WTC11 (cell line): ENCODE results near the gene VAMP2. TPM values are rescaled to one million over a fixed set of nuclear protein-coding genes. Genes with fewer than 3 reads are reported as not detected.

Source experiments
- ATAC-seq: fragments of 200-7000 bp; cut with Tn5 transposase; 2 replicates; pipeline ENCODE4 v1.10.0; 2021; ENCODE audit warnings: mild to moderate bottlenecking, moderate library complexity
- CTCF ChIA-PET: fragments of 300-600 bp; sonication (Branson Sonifier 250); formaldehyde crosslinking; loops from one replicate; lab custom pipeline; 2021; ENCODE audit warnings: antibody characterized with exemption; lab: Charles Lee
- POLR2A ChIA-PET: fragments of 350-600 bp; sonication (Branson Sonifier 250); formaldehyde crosslinking; loops from one replicate; lab custom pipeline; 2021; ENCODE audit warnings: antibody characterized with exemption; lab: Charles Lee
- DNase-seq: peaks from one replicate; pipeline ENCODE4 v3.0.0; 2021; ENCODE audit warnings: low spot score
- H3K27ac Mint-ChIP-seq: 2 replicates; pipeline ENCODE4 v1.8.0; 2021; ENCODE audit warnings: mixed read lengths
- H3K27me3 Mint-ChIP-seq: 2 replicates; pipeline ENCODE4 v1.8.0; 2021; ENCODE audit warnings: low read depth, mild to moderate bottlenecking, moderate library complexity, mixed read lengths
- H3K36me3 Mint-ChIP-seq: 2 replicates; pipeline ENCODE4 v1.8.0; 2021; ENCODE audit warnings: mixed read lengths
- H3K4me1 Mint-ChIP-seq: 2 replicates; pipeline ENCODE4 v1.8.0; 2022; ENCODE audit warnings: mixed read lengths
- H3K4me3 Mint-ChIP-seq: 2 replicates; pipeline ENCODE4 v1.8.0; 2021; ENCODE audit warnings: mild to moderate bottlenecking, moderate library complexity, mixed read lengths
- H3K9me3 Mint-ChIP-seq: 2 replicates; pipeline ENCODE4 v1.8.0; 2021; ENCODE audit warnings: mixed read lengths
- AR ChIP-seq: fragments of 250-450 bp; sonication (Bioruptor Pico); IDR thresholded peaks from 2 replicates; pipeline ENCODE4 v1.9.0; 2021; ENCODE audit warnings: mild to moderate bottlenecking
- CREM ChIP-seq: sonication (generic); formaldehyde crosslinking; IDR thresholded peaks from 2 replicates; pipeline ENCODE4 v1.8.1; 2022; ENCODE audit warnings: mild to moderate bottlenecking, missing genetic modification reagents, moderate library complexity
- ETV6 ChIP-seq: sonication (generic); formaldehyde crosslinking; IDR thresholded peaks from 2 replicates; pipeline ENCODE4 v1.8.1; 2022; ENCODE audit warnings: mild to moderate bottlenecking, missing genetic modification reagents
- GRHL2 ChIP-seq: fragments of 250-450 bp; sonication (Bioruptor Pico); IDR thresholded peaks from 2 replicates; pipeline ENCODE4 v1.8.0; 2022; ENCODE audit warnings: mild to moderate bottlenecking, moderate library complexity; ENCODE audit not compliant: insufficient replicate concordance, severe bottlenecking
- HMGXB4 ChIP-seq: sonication (generic); formaldehyde crosslinking; IDR thresholded peaks from 2 replicates; pipeline ENCODE4 v1.8.1; 2023; ENCODE audit warnings: mild to moderate bottlenecking, moderate library complexity, missing genetic modification reagents
- IRF1 ChIP-seq: sonication (generic); formaldehyde crosslinking; IDR thresholded peaks from 2 replicates; pipeline ENCODE4 v1.8.0; 2023; ENCODE audit warnings: missing genetic modification reagents
- IRF2 ChIP-seq: sonication (generic); formaldehyde crosslinking; IDR thresholded peaks from 2 replicates; pipeline ENCODE4 v1.8.0; 2022; ENCODE audit warnings: low read depth, missing genetic modification reagents, borderline replicate concordance
- MAX ChIP-seq: sonication (generic); formaldehyde crosslinking; IDR thresholded peaks from 2 replicates; pipeline ENCODE4 v1.8.0; 2022; ENCODE audit warnings: mild to moderate bottlenecking, missing genetic modification reagents
- MXD4 ChIP-seq: fragments of 250-450 bp; sonication (Bioruptor Pico); IDR thresholded peaks from 2 replicates; pipeline ENCODE4 v1.8.0; 2021; ENCODE audit warnings: mild to moderate bottlenecking, moderate library complexity, borderline replicate concordance
- MYBL2 ChIP-seq: sonication (generic); formaldehyde crosslinking; IDR thresholded peaks from 2 replicates; pipeline ENCODE4 v1.8.1; 2023; ENCODE audit warnings: mild to moderate bottlenecking, moderate library complexity, missing genetic modification reagents
- NR1H2 ChIP-seq: sonication (generic); formaldehyde crosslinking; IDR thresholded peaks from 2 replicates; pipeline ENCODE4 v1.9.0; 2021; ENCODE audit warnings: mild to moderate bottlenecking, moderate library complexity, missing genetic modification reagents
- NR3C1 ChIP-seq: sonication (generic); formaldehyde crosslinking; conservative IDR thresholded peaks from 2 replicates; pipeline ENCODE4 v1.8.1; 2023; ENCODE audit warnings: low read depth, mild to moderate bottlenecking, missing genetic modification reagents
- SP1 ChIP-seq: sonication (generic); formaldehyde crosslinking; conservative IDR thresholded peaks from 2 replicates; pipeline ENCODE4 v1.8.1; 2022; ENCODE audit warnings: missing genetic modification reagents
- STAT6 ChIP-seq: sonication (generic); formaldehyde crosslinking; conservative IDR thresholded peaks from 2 replicates; pipeline ENCODE4 v1.8.1; 2023; ENCODE audit warnings: mild to moderate bottlenecking, low read depth, missing genetic modification reagents, moderate library complexity
- TEAD1 ChIP-seq: sonication (generic); formaldehyde crosslinking; IDR thresholded peaks from 2 replicates; pipeline ENCODE4 v1.8.0; 2022; ENCODE audit warnings: mild to moderate bottlenecking, missing genetic modification reagents
- USF2 ChIP-seq: sonication (generic); formaldehyde crosslinking; IDR thresholded peaks from 2 replicates; pipeline ENCODE4 v1.8.1; 2023; ENCODE audit warnings: mild to moderate bottlenecking, missing genetic modification reagents, moderate library complexity
- ZNF281 ChIP-seq: sonication (generic); formaldehyde crosslinking; IDR thresholded peaks from 2 replicates; pipeline ENCODE4 v1.8.0; 2023; ENCODE audit warnings: mild to moderate bottlenecking, missing genetic modification reagents
- ZNF423 ChIP-seq: fragments of 250-450 bp; sonication (Bioruptor Pico); IDR thresholded peaks from 2 replicates; pipeline ENCODE4 v2.1.2; 2022; ENCODE audit warnings: mild to moderate bottlenecking, moderate library complexity
- ZNF532 ChIP-seq: fragments of 250-450 bp; sonication (Bioruptor Pico); IDR thresholded peaks from 2 replicates; pipeline ENCODE4 v1.9.0; 2021; ENCODE audit warnings: mild to moderate bottlenecking, borderline replicate concordance
- total RNA-seq: library from RNA; stranded (reverse); gene quantifications from 3 replicates; pipeline ENCODE4 v1.2.3, GENCODE V29; 2021

VAMP2 gene
- total RNA-seq, 1 experiment from 2014 or later, result 27.4 TPM

- peaks cover 18% of the 10 kb centered on the region for H3K4me1 Mint-ChIP-seq
- peak; percentile 79 for ATAC-seq
- H3K36me3 Mint-ChIP-seq, result no peaks in the 10 kb centered on the region
- no peaks in the 10 kb centered on the region for H3K9me3 Mint-ChIP-seq
- peak; percentile 64 for DNase-seq
- H3K4me3 Mint-ChIP-seq, result peak overlapping the region; percentile 24
- TF ChIP-seq ZNF281, result peak; percentile 86; the same call in 1 of the 2 replicates
- peak; percentile 72; the same call in 1 of the 2 replicates for TF ChIP-seq MAX
- peak; percentile 28; the same call in 1 of the 2 replicates for TF ChIP-seq SP1
- TF ChIP-seq TEAD1 (CRISPR knock-in tag), result no peak
- TF ChIP-seq HMGXB4, result 0 out of 2 replicates have a peak, but pooled peaks have one; percentile 1
- TF ChIP-seq USF2, result peak; percentile 61
- TF ChIP-seq MXD4 (CRISPR knock-in tag), result no peak
- TF ChIP-seq ZNF532 (CRISPR knock-in tag), result no peak
- TF ChIP-seq ZNF423 (CRISPR knock-in tag), result peak; percentile 45; the same call in 1 of the 2 replicates
- no peak for TF ChIP-seq GRHL2 (CRISPR knock-in tag)
- no peak for TF ChIP-seq AR (CRISPR knock-in tag)
- TF ChIP-seq MYBL2 (CRISPR knock-in tag), result 0 out of 2 replicates have a peak, but pooled peaks have one; percentile 30
- TF ChIP-seq NR1H2, result no peak
- no peak for TF ChIP-seq ETV6 (CRISPR knock-in tag)
- TF ChIP-seq STAT6 (CRISPR knock-in tag), result no peak
- TF ChIP-seq IRF2 (CRISPR knock-in tag), result no peak
- no peak for TF ChIP-seq NR3C1 (CRISPR knock-in tag)
- 0 out of 2 replicates have a peak, but pooled peaks have one; percentile 30 for TF ChIP-seq CREM (CRISPR knock-in tag)
- TF ChIP-seq IRF1 (CRISPR knock-in tag), result no peak
- H3K27me3 Mint-ChIP-seq, result peaks cover 18% of the 10 kb centered on the region
- peak overlapping the region; percentile 29 for H3K27ac Mint-ChIP-seq
- ChIA-PET CTCF (interaction anchor here (0.9 to 2.6 kb wide), 11 partner anchors 9 to 88 kb away, joined by 3 to 18 read pairs (median 8); partner anchors contain the start of genes ALOXE3 and HES7), POLR2A (interaction anchor here (0.6 to 1.9 kb wide), 6 partner anchors 10 to 144 kb away, joined by 4 to 7 read pairs (median 6); partner anchors contain the start of genes HES7 and PER1)
Measured at GRCh38 chr17:8133399-8133798, 29.3 kb downstream of the VAMP2 start.
